NCI-H2107 treated with DMSO at 0.1 percent for 48 hours (cell line): ENCODE results near the gene RGL2.

Source experiments
- DNase-seq: peaks from one replicate; lab custom pipeline; 2025; ENCODE audit not compliant: unreplicated experiment; lab: John Stamatoyannopoulos, UW

The RGL2 gene

DNA sequence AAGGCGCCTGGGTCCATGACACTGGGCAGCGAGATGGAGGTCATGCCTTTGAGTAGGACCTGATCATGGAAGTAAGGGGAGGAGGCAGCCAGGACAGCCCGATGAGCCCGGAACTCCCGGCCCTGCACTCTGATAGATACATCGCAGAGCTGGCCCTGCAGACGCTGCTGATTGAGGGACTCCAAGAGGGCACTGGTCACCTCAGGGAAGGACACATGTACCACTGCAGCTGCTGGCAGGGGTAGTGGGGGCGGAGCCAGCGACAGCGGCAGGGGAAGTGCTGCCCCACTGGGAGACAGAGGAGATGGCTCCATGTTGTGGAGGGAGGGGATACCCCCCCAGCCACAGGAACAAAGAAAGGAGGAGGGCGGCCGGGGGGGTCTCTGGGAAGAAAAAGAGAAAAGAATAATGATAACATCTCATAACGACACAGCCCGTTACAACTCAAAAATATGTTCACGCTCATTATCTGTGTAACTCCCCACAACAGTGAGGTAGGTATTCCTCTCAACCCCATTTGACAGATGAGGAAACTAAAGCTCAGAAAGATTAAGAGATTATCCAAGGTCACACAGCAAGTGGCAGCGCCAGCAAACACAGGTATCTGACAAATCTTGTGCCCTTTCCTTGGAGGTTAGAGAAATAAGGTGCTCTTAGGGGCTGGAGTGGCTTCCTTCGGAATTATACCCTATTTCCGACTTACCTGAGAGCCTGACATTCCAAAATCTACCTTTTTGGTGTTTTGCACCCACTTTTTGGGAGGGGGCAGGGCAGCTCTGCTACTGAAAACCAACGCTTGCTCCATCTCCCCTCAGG is 18.1 kb upstream of the RGL2 start:
- no peak for DNase-seq

DNA sequence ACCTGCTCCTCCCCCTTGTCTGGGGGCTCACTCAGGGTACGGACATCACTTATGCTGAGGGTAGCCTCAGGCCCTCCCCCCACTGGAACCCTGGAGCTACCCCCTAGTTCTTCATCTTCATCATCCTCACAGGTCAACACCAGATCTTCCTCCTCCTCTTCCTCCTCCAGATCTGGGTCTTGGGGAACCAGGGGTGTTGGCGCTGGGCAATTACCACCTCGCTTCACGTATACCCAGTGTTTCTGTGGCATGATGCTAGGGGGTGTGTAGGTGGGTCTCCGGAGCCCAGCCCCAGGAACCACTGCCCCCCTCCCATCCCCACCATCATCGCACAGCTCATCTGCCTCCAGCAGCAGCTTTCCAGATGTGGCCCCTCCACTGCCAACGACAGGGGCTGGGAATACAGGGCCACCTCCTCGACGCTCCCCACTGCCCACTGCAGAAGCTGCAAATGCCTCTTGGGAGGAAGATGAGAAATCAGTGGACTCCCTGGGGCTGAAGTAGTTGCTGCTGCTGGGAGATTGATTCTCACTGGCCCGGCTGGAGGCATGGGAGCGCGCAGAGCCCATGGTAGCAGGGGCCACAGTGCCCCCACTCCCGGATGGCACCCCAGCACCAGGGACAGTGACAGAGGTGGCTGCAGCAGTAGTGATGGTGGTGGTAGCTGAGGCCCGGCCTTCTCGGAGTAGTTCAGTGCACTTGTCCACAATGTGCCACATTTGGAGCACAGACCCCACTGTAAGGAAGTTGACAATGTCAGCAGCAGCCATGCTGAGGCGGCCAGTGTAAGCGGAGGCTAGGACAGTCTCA is 17.3 kb upstream of the RGL2 start:
- DNase-seq: no peak

DNA sequence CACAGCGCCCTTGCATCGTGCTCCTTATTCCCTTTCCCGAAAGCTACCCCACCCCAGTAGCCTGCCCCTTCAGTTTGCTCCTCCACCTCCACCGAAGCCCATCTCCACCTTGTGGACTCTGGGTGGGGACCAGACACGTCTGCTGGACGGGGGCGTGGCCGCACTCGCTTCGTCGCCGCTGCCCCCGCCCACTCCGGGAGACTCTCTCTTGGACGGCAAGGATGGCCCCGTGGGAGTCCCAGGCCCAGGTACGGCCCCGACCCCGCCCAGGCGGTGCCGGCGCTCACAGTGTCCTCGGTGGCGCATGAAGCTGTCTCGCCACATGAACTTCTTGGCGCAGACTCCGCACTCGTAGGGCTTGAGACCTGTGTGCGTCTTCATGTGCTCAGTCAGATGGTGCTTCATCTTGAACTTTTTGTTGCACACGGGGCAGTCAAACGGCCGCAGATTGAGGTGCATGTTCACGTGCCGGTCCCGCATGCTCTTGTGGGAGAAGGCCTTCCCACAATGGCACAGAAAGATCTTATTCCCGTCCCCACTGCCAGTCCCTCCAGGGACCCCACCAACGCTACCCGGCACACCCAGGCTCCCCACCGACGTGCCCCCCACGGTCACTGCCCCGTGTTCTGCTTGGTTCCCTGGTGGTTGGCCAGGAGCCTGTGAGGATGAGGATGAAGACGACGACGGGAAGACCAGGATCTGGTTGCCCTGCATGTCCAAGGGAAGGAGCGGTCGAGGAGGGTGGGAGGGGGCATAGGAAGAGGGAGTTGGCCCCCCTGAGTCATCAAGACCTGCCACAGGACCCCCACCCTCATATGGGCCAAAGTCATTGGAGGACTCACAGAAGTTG is 16.4 kb upstream of the RGL2 start:
- DNase-seq: no peak

- no peak for DNase-seq
Observed at GRCh38 chr6:33314515-33314942, 15.8 kb upstream of the RGL2 start.

DNA sequence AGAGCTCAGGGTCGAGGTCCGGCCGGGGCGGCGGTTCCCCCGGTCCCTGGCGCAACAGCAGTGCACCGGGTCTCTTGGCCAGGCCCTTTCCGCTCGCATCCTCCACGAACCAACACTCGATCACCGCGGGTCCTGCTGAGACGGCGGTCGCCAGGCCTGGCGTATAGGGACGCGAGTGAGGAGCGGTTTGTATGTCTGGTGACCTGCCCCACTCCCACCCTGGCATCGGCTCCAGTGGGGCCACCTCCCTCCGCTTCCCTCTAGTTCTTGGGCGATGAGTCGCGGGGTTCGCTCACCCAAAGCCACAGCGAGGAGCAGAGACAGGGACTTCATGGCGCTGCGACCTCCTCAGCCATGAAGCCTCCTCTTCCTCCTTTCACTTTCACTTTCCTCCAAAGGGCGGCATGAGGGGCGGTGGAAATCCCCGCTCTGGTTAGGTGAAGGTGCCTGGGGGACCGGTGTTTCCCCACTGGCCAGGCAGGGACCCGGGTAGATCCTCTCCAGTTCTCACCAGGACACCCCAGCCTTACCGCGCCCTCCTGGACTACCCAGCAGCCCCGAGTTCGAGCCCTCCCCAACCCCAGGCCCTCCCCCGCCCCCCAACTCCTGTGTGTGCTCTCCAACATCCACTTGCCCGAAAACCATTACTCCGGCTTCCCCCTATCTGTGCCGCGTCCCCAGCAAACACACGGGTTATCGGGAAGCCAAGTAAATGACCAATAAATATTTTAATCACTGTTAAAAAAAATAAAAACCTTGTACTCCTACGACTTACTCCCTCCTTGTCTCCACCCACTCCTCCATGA is 15.2 kb upstream of the RGL2 start, which contains the start of gene TAPBP:
TAPBP (minus strand) TSS at position 370 of the 806 bp plus-strand sequence; CDS start at position 333, 37 bp downstream.
- DNase-seq: peak; percentile 19

DNA sequence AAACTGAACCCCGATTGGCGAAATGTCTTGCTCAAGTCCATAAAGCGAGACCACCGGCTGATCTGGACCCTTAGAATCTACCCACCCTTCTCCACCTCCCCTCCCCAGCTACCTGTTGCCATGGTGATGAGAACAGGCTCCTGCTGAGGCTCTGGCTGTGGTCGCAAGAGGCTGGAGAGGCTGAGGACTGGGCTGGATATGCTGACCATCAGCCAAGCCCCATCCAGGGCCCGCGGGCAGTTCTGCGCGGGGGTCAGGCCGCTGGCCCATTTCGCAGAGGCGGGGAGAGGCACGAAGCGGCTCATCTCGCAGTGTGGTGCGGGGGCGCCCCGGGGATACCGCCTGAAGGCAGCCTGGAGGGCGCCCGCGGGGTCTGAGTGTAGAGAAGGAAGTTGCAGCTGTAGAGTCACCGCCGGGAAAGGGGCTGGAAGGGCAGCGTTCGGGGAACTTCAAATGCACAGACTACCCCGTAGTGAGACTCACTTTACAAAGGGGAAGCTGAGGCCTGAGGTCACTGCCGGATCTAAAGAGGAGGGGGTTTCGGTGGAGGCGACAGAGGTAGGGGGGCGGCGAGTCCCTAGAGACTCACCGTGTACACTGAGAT is 14.5 kb upstream of the RGL2 start:
- DNase-seq: no peak

GRCh38 chr6:33312361-33313104 is 13.8 kb upstream of the RGL2 start:
- DNase-seq: peak; percentile 90

- DNase-seq: no peak
Observed at GRCh38 chr6:33306356-33306755, 7.6 kb upstream of the RGL2 start.

- DNase-seq: no peak
Observed at GRCh38 chr6:33305052-33305451, 6.3 kb upstream of the RGL2 start.

DNA sequence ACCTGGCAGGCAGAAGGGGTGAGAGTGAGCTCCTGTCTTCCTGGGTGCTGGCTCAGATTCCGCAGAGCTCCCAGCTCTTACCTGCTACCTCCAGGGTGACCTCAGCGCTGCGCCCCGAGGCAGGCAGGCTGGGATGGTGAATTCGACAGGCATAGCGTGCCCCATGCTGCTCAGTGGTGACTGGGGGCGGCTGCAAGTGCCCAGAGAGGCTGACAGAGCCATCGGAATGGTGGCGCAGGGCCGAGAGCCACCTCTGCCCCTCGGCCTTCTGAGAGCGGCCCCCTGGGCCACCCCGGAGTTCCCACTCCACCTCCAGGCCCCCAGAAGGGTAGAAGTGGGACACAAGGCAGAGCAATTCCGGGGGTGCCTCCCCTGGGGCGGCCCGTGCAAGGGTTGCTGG is 5.5 kb upstream of the RGL2 start:
- DNase-seq: no peak

DNA sequence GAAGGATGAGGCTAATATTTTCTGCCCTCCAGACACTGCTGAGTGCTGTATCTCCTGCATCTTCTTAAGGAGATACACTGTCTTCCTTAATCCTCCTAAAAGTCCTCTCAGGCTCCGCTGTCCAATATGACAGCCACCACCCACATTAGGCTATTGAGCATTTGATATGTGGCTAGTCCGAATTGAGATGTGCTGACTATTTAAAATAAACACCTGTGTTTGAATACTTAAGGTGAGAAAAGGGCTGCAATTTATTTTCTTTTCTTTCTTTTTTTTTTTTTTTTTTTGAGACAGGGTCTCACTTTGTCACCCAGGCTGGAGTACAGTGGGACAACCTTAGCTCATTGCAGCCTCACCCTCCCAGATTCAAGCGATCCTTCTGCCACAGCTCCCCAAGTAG is 3.1 kb upstream of the RGL2 start:
- no peak for DNase-seq

GRCh38 chr6:33299237-33299944 is 649 bp upstream of the RGL2 start:
- peak; percentile 39 for DNase-seq

DNA sequence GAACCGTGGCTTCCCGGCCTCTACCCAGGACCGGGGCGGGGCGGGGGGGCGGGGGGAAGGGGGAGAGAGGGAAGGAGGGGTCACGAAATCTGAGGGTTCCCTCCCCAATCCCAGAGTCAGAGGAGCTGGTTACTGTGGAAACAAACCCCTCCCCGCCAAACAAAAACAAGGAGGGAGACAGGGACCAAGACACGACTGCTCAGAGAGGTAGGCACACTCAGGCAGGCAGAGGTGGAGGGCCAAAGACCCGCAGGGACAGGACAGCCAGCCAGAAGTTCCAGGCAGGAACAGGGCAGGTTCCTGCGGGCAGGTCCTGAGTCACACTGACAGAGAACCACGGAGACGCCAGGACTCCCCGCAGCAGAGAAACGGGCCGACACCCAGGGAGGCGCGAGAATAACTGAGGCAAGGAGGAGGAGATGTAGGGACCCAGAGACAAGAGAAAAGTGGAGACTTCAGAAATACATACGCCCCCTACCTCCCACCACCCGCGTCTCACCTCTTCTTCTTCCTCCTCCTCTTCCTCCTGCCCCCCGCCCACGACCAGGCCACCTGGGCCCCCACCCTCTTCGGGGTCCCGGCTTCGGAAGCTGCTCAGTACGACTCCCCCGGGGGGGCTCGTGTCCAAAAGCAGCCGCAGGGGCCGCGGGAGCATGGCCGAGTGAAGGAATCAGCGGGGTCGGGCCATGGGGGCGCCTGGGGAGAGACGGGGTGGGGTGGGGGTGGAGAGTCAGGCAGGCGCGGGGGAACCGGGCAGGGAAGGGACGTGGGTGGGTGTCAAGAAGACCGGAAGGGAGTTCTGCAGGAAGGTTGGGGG is 578 bp downstream of the RGL2 start:
- DNase-seq: peak; percentile 7

DNA sequence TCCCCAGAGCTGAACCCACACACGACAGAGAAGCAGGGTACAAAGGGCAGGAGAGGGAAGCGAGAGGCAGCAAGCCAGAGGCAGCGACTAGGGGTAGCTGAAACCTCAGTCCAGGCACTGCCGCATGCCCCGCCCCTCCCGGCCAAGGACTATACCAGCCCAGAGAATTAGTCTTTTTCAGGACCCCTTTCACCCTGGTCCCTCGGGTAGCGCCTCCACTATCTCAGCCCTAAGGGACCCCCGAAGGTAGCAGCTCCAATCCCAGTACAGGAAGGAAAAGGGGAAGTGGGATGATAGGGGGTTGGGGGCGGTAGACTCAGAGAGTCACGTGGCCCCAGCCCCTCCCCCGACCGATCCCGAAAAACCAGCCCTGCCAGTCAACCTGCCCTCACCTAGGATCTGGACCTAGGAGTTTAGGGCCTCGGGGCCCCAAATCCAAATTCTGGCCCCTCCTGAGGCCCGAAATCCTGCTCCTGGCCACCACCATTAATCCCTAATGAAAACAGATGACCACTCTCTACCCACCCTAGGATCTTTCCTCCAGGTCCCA is 1.3 kb downstream of the RGL2 start:
- no peak for DNase-seq

- DNase-seq: no peak
Observed at GRCh38 chr6:33296797-33297405, 1.8 kb downstream of the RGL2 start.

GRCh38 chr6:33295621-33296369 is 2.9 kb downstream of the RGL2 start:
- DNase-seq: no peak
